SK-N-SH (cell line): ENCODE data around the gene KIAA1210. TPM values are rescaled to one million over a fixed set of nuclear protein-coding genes. Genes with fewer than 3 reads are reported as not detected.

Experiments
- CTCF ChIA-PET: fragments of 300-600, 350-600 bp; formaldehyde crosslinking; extraction: SDS; loops from one replicate; lab custom pipeline; 2021; lab: Yijun Ruan, JAX
- POLR2A ChIA-PET: fragments of 350-600 bp; sonication (Branson Sonifier 250); formaldehyde crosslinking; extraction: SDS; loops from one replicate; lab custom pipeline; 2020; ENCODE audit warnings: antibody characterized with exemption, inconsistent platforms; lab: Yijun Ruan, JAX
- DNase-seq: peaks from one replicate; pipeline ENCODE4 v3.0.0; 2012
- H2AFZ ChIP-seq: fragments of 200-600 bp; sonication (generic); 2 replicates; pipeline ENCODE4 v1.8.1; 2016; ENCODE audit warnings: antibody characterized with exemption, mild to moderate bottlenecking, low read depth
- H3F3A ChIP-seq: fragments of 200-600 bp; sonication (generic); replicated peaks from 2 replicates; pipeline ENCODE3; 2016; ENCODE audit warnings: antibody characterized with exemption, mild to moderate bottlenecking; ENCODE audit not compliant: insufficient read depth
- H3K27ac ChIP-seq, 2 experiments: fragments of 200-500 bp in 1 of 2; fragments of 200-600 bp in 1 of 2; sonication (Bioruptor generic) in 1 of 2; sonication (generic), shearing (Covaris generic) in 1 of 2; 2 replicates each; pipeline versions ENCODE4 v1.5.1 to v1.6.1; 2014 to 2016; ENCODE audit warnings: low read depth in 2 of 2, inconsistent platforms in 1 of 2, low read length in 1 of 2, mild to moderate bottlenecking in 1 of 2, mixed read lengths in 1 of 2
- H3K27me3 ChIP-seq: fragments of 200-600 bp; sonication (generic), shearing (Covaris generic); 2 replicates; pipeline ENCODE4 v1.6.1; 2016; ENCODE audit warnings: mixed run types; ENCODE audit not compliant: insufficient read depth
- H3K36me3 ChIP-seq, 2 experiments: fragments of 200-500 bp in 1 of 2; fragments of 200-600 bp in 1 of 2; sonication (Bioruptor generic) in 1 of 2; sonication (generic) in 1 of 2; replicated peaks in 1 of 2; 2 replicates each; pipeline versions ENCODE3 to v1.5.1; 2014 to 2016; ENCODE audit warnings: low read length in 1 of 2, mild to moderate bottlenecking in 1 of 2; ENCODE audit not compliant: insufficient read depth in 2 of 2, control insufficient read depth in 1 of 2
- H3K4me1 ChIP-seq, 2 experiments: fragments of 200-500 bp in 1 of 2; fragments of 200-600 bp in 1 of 2; sonication (Bioruptor generic) in 1 of 2; sonication (generic), shearing (Covaris generic) in 1 of 2; 2 replicates each; pipeline versions ENCODE4 v1.5.1 to v1.6.1; 2014 to 2016; ENCODE audit warnings: low read depth in 1 of 2, low read length in 1 of 2, mixed run types in 1 of 2; ENCODE audit not compliant: insufficient read depth in 2 of 2, control insufficient read depth in 1 of 2
- H3K4me2 ChIP-seq: fragments of 200-600 bp; sonication (generic), shearing (Covaris generic); 2 replicates; pipeline ENCODE4 v1.6.1; 2017; ENCODE audit warnings: mixed run types
- H3K4me3 ChIP-seq, 2 experiments: fragments of 200-500 bp in 1 of 2; fragments of 200-600 bp in 1 of 2; sonication (Bioruptor generic) in 1 of 2; sonication (generic), shearing (Covaris generic) in 1 of 2; 2 replicates each; pipeline versions ENCODE4 v1.5.1 to v1.8.1; 2014 to 2016; ENCODE audit warnings: low read depth in 2 of 2, inconsistent platforms in 1 of 2, low read length in 1 of 2, mild to moderate bottlenecking in 1 of 2, mixed read lengths in 1 of 2, moderate library complexity in 1 of 2
- H3K79me2 ChIP-seq: fragments of 200-600 bp; sonication (generic); 2 replicates; pipeline ENCODE4 v1.8.1; 2017; ENCODE audit warnings: mild to moderate bottlenecking; ENCODE audit not compliant: insufficient read depth
- H3K9ac ChIP-seq: fragments of 200-600 bp; sonication (generic); 2 replicates; pipeline ENCODE4 v1.6.1; 2017; ENCODE audit warnings: mixed run types
- H3K9me2 ChIP-seq: fragments of 200-600 bp; sonication (generic); 2 replicates; pipeline ENCODE4 v1.6.1; 2017; ENCODE audit warnings: mixed run types
- H3K9me3 ChIP-seq: fragments of 200-600 bp; sonication (generic); 2 replicates; pipeline ENCODE4 v1.6.1; 2017; ENCODE audit warnings: mixed run types, mild to moderate bottlenecking, moderate library complexity
- H4K20me1 ChIP-seq: fragments of 200-600 bp; sonication (generic); 2 replicates; pipeline ENCODE4 v1.6.1; 2017; ENCODE audit warnings: mild to moderate bottlenecking, mixed run types; ENCODE audit not compliant: insufficient read depth
- CTCF ChIP-seq: fragments of 200-600 bp; sonication (generic); IDR thresholded peaks from 2 replicates; pipeline ENCODE4 v1.6.1; 2017; ENCODE audit warnings: antibody characterized with exemption, mild to moderate bottlenecking, moderate library complexity
- ELF1 ChIP-seq: IDR thresholded peaks from 2 replicates; pipeline ENCODE4 v1.4.0; 2012
- FOSL2 ChIP-seq: IDR thresholded peaks from 2 replicates; pipeline ENCODE4 v1.4.0; 2012; ENCODE audit warnings: low read depth, mild to moderate bottlenecking, moderate library complexity, borderline replicate concordance
- FOXJ3 ChIP-seq: sonication (generic); formaldehyde crosslinking; IDR thresholded peaks from 2 replicates; pipeline ENCODE4 v1.5.1; 2020; ENCODE audit warnings: mild to moderate bottlenecking, missing genetic modification reagents
- FOXM1 ChIP-seq: IDR thresholded peaks from 2 replicates; pipeline ENCODE4 v1.4.0; 2012; ENCODE audit warnings: low read depth, mild to moderate bottlenecking
- GABPA ChIP-seq: IDR thresholded peaks from 2 replicates; pipeline ENCODE4 v1.4.0; 2012; ENCODE audit warnings: low read depth, mild to moderate bottlenecking
- GATA2 ChIP-seq: sonication (generic); formaldehyde crosslinking; IDR thresholded peaks from 2 replicates; pipeline ENCODE4 v1.5.0; 2020; ENCODE audit warnings: mild to moderate bottlenecking, missing genetic modification reagents
- JUND ChIP-seq: IDR thresholded peaks from 2 replicates; pipeline ENCODE4 v1.4.0; 2012
- MAX ChIP-seq: IDR thresholded peaks from 2 replicates; pipeline ENCODE4 v1.4.0; 2012; ENCODE audit warnings: low read depth
- MEF2A ChIP-seq: IDR thresholded peaks from 2 replicates; pipeline ENCODE4 v1.4.0; 2012; ENCODE audit warnings: low read depth, borderline replicate concordance
- NFIC ChIP-seq: IDR thresholded peaks from 2 replicates; pipeline ENCODE4 v1.4.0; 2012; ENCODE audit warnings: borderline replicate concordance
- POLR2AphosphoS5 ChIP-seq: IDR thresholded peaks from 2 replicates; pipeline ENCODE4 v1.6.1; 2012; ENCODE audit warnings: low read depth, low read length
- RAD21 ChIP-seq: IDR thresholded peaks from 2 replicates; pipeline ENCODE4 v1.6.1; 2012; ENCODE audit warnings: mild to moderate bottlenecking, low read length
- RFX5 ChIP-seq: IDR thresholded peaks from 2 replicates; pipeline ENCODE4 v1.6.1; 2012; ENCODE audit warnings: mild to moderate bottlenecking, improper control_type of control experiment, low read length
- TAF1 ChIP-seq: IDR thresholded peaks from 2 replicates; pipeline ENCODE4 v1.6.1; 2012; ENCODE audit warnings: low read depth, mild to moderate bottlenecking, low read length, moderate library complexity, borderline replicate concordance
- TCF12 ChIP-seq: IDR thresholded peaks from 2 replicates; pipeline ENCODE4 v1.4.0; 2012
- USF1 ChIP-seq: IDR thresholded peaks from 2 replicates; pipeline ENCODE4 v1.4.0; 2012; ENCODE audit warnings: low read depth, borderline replicate concordance
- WGBS: methylation state at CpG from one replicate; pipeline ENCODE4 v1.1.6; 2017; ENCODE audit warnings: low lambda C conversion rate; 5-methylcytosine and 5-hydroxymethylcytosine counted together
- polyA plus RNA-seq, 3 experiments: library from polyadenylated mRNA; depleted of rRNA; stranded (reverse); fragments of >200 nt; gene quantifications; 2 replicates each; pipeline ENCODE4 v1.2.3, GENCODE V29; 2012

Gene KIAA1210
- polyA plus RNA-seq, 1 of the 3 experiments (the other 2 are of a cell fraction): not detected

GRCh38 chrX:119130911-119131310 lies 3.3 kb upstream of the KIAA1210 start:
- H3K27me3 ChIP-seq: peaks cover 48% of the 10 kb centered on the region; the same call in 1 of the 2 replicates
- ChIA-PET POLR2A (no interaction called here), CTCF (interaction anchor here (1.5 to 2.5 kb wide), 2 partner anchors 13 to 85 kb away, joined by 3 to 13 read pairs; no protein-coding TSS in a partner anchor)
- H3K27ac ChIP-seq: no peak overlapping the region
- no peak overlapping the region for H2AFZ ChIP-seq
- H3K4me3 ChIP-seq: no peak overlapping the region
- DNase-seq: no peak
- H3K79me2 ChIP-seq: no peaks in the 10 kb centered on the region
- H3F3A ChIP-seq: no peaks in the 10 kb centered on the region
- no peaks in the 10 kb centered on the region for H3K9me3 ChIP-seq
- no peak for TF ChIP-seq TAF1
- no peak for TF ChIP-seq CTCF
- no peak for TF ChIP-seq MEF2A
- TF ChIP-seq FOXM1: no peak
- TF ChIP-seq POLR2AphosphoS5: no peak
- no peak for TF ChIP-seq USF1
- TF ChIP-seq RFX5: no peak
- no peak for TF ChIP-seq GATA2 (CRISPR knock-in tag)
- TF ChIP-seq FOSL2: no peak
- no peak overlapping the region for H3K4me2 ChIP-seq
- H3K4me1 ChIP-seq: no peaks in the 10 kb centered on the region
- no peak overlapping the region for H3K9ac ChIP-seq
- WGBS: 22% methylated on average over 2 of the region's 2 CpGs
- H3K36me3 ChIP-seq: no peaks in the 10 kb centered on the region
- H4K20me1 ChIP-seq: no peaks in the 10 kb centered on the region
- no peaks in the 10 kb centered on the region for H3K9me2 ChIP-seq

GRCh38 chrX:119121341-119121740 lies 6.3 kb downstream of the KIAA1210 start:
- WGBS: 3% methylated on average over 1 of the region's 1 CpG
- H3F3A ChIP-seq: no peaks in the 10 kb centered on the region
- H3K79me2 ChIP-seq: no peaks in the 10 kb centered on the region
- no peaks in the 10 kb centered on the region for H3K9me3 ChIP-seq
- no peak for TF ChIP-seq CTCF
- no peak for TF ChIP-seq NFIC
- no peak for TF ChIP-seq TCF12
- no peak for TF ChIP-seq GABPA
- TF ChIP-seq RAD21: no peak
- TF ChIP-seq FOSL2: no peak
- TF ChIP-seq FOXJ3: no peak
- TF ChIP-seq ELF1: no peak
- no peak for TF ChIP-seq MAX
- no peak for TF ChIP-seq JUND
- no peak for TF ChIP-seq RFX5
- TF ChIP-seq, all 33 proteins: peak for 0
- DNase-seq: no peak
- Histone ChIP-seq H3K9me2 (no peaks in the 10 kb centered on the region), H3K4me1 (no peaks in the 10 kb centered on the region), H2AFZ (no peak overlapping the region), H3K36me3 (no peaks in the 10 kb centered on the region), H3K9ac (no peak overlapping the region), H3K4me2 (no peak overlapping the region), H3K27ac (no peak overlapping the region), H4K20me1 (no peaks in the 10 kb centered on the region), H3K4me3 (no peak overlapping the region), H3K27me3 (peaks cover 62% of the 10 kb centered on the region)
- ChIA-PET CTCF (interaction anchor here (0.7 to 1.3 kb wide), 4 partner anchors 11 to 74 kb away, joined by 3 to 4 read pairs (median 3); no protein-coding TSS in a partner anchor), POLR2A (no interaction called here)
